NOMO-1 (cell line): ENCODE results near the gene TTN.
A peak's percentile ranks its signal among the peaks of the same experiment; 100 is the strongest.

Experiments
- DNase-seq, 2 experiments: peaks; one replicate each; lab custom pipeline; 2025; ENCODE audit not compliant: unreplicated experiment in 2 of 2; lab: John Stamatoyannopoulos, UW

Gene TTN

GRCh38 chr2:178807227-178808008 is at the start of gene TTN:
TTN (minus strand) TSS chr2:178807423; CDS start chr2:178804642, 2,781 bp downstream.
- no peak for DNase-seq

DNA sequence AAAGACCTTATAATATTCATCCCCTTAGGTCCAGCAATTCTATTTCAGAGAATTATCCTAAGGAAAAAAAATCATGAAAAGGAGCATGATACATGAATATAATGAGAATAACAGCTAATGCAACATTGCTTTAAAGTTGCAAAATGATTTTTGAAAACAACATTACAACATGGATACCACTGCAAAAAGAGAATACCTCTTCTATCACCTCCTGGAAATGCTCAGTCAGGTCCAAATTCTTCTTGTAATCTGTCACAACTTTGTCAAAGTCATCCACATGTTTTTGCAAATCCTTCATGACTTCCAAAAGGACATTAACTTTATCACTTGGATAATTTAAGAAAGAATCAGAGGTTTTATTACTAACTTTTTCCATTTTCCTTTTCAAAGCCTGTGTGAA is 47.9 kb upstream of the TTN start:
- no peak for DNase-seq

GRCh38 chr2:178848335-178848734 is 41.1 kb upstream of the TTN start:
- DNase-seq = no peak

- DNase-seq = no peak
These were observed 39.2 kb upstream of the TTN start for GRCh38 chr2:178846458-178846802.

- no peak for DNase-seq
These were observed 38.6 kb upstream of the TTN start for GRCh38 chr2:178845566-178846457.

DNA sequence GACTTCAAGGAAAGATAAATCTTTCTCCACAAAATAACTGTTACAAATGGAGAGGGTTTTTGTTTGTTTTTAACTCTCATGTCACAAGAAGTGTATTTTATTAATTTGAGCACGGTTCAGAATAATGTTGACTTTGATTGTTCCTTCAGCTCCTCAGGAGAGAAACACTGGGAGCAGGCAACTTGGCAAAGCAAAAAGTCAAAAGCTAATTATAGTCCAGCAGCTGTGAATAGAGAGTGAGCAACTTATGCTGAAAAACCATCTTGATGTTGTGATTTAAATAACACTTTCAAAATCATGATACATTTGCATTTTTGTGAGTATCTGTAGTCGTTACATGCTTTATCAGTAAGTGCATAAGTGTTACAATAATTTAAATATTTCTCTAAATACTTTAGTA is 37.5 kb upstream of the TTN start:
- DNase-seq = no peak

- DNase-seq = no peak
These were observed 37.0 kb upstream of the TTN start for GRCh38 chr2:178844269-178844668.

GRCh38 chr2:178843697-178844096 is 36.5 kb upstream of the TTN start:
- no peak for DNase-seq

DNA sequence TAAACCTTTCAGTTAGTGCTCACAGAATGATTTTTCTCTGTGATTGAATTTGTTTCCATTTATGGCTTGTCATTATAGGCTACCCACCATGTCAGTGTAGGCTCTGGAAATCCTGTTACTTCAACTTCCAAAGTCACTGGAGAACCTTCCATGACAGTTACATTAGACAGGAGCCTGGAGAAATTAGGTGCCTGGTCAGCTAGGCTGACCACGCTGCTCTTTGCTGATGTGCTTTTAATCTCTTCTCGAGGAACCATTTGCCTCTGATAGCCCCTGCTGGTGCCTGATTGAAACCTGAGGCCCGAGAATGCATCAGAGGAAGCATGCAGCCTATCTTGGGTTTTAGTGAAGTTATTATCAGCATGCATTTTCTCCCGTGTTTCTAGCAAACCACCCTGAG is 29.6 kb upstream of the TTN start:
- no peak for DNase-seq

DNA sequence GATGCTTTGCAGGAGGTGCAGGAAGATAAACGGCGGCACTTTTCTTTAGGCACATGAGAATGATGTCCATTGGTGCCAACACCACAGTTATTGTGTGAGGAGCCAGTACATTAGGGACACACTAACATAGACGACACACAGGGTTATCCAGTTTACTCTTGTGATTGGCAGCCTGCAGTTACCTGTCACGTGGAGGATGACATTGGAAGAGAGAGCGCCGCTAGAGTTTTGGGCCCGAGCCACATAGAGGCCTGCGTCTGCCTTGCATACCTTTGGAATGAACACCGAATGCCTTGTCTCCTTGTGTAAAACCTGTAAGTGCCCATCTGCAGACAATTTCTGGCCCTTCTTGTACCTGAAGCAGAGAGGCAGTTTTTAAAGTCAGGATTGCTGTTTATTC is 26.9 kb upstream of the TTN start:
- DNase-seq = no peak

DNA sequence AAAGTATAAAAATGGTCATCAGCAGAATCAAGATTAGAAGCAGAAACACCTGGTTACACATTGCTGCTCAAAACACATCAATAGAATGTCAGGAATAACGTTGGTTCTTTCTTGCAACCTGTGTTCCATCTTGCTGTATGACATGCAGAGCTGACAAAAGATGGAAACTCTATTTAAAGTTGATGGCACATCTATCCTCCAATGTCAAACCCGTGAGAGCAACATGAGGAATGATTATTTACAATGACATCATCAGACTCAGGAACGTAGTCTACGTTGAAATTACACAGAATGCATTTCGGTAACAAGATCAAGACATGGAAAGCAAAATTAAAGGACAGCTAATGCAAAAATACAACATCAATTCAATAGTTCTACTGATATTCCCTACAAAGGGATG is 26.2 kb upstream of the TTN start:
- no peak for DNase-seq

GRCh38 chr2:178830451-178830850 is 23.2 kb upstream of the TTN start:
- DNase-seq = no peak

- no peak for DNase-seq
These were observed 22.8 kb upstream of the TTN start for GRCh38 chr2:178829981-178830380.

DNA sequence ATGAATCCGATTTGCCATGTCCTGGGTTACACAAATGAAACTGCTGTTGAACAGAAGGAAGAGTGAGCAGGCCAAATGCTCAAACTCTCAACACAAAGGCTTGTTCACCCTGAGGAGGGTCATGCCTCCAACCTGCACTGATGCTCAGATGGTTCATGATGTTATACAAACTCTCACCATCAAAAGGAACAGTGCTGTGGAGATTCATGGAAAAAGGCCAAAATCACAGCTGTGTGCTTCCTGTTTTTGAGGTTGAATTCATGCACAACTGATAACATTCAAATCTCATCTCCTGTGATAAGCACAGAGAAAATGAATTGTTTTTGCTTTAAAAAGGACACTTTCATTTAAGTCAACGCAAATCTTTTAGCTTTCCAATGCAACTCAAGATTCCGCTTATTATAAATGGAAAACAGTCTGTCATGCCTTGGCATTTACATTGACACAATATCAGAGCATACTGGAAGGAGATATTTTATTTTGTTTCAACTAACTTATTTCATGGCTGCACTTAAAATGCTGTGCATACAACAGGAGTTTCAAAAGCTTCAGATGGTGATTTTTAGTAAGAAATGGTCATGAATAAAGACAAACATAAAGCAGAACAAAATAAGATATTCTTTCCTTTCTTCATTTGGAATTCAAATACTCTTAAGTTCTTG is 22.2 kb upstream of the TTN start:
- DNase-seq = no peak

- no peak for DNase-seq
These were observed 21.3 kb upstream of the TTN start for GRCh38 chr2:178828486-178828881.

GRCh38 chr2:178827739-178828485 is 20.7 kb upstream of the TTN start:
- DNase-seq = no peak

DNA sequence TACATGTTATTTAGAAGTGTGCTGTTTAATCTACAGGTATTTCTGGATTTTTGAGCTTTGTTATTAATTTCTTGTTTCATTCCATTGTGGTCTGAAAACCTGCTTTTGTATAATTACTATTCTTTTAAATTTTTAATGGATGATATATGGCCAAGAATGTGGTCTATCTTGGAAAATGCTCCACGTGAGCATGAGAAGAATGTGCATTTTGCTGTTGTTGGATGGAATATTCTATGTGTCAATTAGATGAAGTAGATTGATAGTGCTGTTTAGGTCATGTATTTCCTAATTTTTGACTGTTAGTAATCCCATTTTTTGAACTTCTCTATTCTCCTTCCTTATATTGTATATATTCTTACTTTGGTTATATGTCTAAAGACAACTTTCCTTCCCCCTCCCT is 19.9 kb upstream of the TTN start:
- no peak for DNase-seq

DNA sequence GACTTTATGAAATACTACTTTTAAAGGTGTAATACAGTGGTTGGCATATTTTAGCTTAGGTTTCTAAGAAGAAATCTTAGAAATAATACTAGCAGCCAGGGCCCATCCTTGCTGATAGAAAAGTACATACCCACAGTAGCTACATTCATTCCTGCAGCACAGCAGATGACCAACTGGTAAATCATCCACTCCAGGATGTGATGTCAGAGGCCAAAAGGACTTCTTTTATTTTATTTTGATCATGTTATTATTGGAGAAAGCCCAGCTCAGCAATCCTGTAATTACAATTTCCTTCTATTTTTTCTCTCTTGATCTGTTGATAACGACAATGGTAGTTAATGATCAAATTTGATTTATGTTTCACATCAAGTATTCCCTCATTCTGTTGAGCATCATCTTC is 18.0 kb upstream of the TTN start:
- DNase-seq = no peak

DNA sequence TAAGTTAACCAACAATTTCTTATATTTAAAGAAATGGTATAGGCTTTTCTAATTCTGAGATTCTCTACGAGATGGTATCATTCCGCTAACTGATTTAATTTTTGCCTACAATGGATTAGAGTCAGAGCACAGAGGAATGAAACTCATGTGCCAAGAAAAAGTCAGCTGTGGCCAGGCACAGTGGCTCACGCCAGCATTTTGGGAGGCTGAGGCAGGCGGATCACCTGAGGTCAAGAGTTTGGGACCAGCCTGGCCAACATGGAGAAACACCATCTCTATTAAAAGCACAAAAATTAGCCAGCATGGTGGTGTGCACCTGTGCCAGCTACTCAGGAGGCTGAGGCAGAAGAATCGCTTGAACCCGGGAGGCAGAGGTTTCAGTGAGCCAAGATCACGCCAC is 17.0 kb upstream of the TTN start:
- DNase-seq = no peak

DNA sequence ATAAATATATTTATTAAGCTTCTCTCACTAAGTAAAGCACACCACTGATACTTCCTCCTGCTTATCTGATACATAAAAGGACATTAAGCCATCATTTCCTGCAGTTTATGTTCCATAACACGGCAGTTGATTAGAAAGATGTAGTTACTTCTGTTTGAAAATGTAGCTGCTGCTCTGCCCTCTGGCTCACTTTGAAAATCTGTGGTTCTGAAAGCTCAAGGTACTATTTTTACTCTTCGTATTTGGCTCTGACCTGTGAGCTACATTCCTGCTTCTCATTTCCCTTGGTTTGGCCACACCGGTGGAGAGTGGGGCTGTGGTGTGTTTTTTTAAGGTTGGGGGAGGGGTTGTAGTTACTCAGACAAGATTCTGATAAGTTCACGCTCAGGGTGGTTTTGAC is 12.8 kb upstream of the TTN start:
- DNase-seq = peak in 1 of 2 experiments; percentile 4
